ENCODE results near the gene UBE2QL1. TPM values are rescaled to one million over a fixed set of nuclear protein-coding genes. Genes with fewer than 3 reads are reported as not detected.

The UBE2QL1 gene
- total and polyA plus RNA-seq, 8 donors: 0.13 to 2.4 (median 0.63) TPM

DNA sequence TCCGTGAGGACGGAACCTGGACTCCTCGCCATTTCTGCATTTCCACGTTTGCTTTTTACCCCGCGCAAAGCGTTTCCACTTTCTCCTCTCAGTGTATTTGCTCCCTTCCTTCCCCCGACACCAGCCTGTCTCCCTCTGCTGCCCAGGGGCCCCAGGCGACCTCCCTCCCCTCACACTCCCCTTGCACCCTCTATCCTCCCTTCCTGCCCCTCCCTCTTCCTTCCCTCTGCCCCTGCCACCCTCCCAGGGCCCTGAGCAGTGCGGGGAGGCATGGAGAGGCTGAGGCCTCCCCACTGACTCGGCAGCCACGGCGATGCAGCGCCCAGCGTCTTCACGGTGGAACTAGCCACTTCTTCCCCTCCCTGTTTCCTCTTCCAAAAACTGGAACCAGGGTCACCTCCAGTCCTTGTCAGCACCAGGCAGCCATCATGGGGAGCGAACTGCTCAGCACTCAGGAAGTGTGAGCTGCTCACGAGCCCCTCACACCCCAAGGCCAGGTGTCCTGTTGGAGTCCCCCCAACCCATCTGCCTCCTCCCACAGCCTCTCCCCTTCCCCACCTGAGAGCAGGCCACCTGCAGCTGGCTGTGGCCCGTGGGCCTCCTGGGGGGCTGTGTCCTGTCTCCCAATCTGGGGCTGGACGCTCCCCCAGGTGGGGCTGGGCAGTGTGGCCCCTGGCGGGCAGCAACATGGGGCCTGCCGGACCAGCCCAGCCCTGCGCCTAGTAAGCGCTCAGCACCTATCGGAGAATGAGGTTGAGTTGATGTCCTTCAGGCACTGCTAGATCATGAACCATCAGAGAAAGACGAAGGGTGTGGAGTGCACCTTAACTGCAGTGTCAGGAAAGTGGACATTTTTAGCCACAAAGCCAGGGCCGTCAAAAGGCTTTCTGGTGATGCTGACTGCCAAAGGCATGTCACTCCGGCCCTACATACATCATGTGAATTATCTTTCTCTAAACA is 17.5 kb downstream of the UBE2QL1 start:
- Histone ChIP-seq H3K27me3 (no peaks in the 10 kb centered on the region), H3K27ac (no peak overlapping the region), H3K36me3 (no peaks in the 10 kb centered on the region), H3K4me3 (no peak overlapping the region), H3K4me1 (no peaks in the 10 kb centered on the region), H3K9me3 (no peaks in the 10 kb centered on the region)
- TF ChIP-seq, protein P1, sequence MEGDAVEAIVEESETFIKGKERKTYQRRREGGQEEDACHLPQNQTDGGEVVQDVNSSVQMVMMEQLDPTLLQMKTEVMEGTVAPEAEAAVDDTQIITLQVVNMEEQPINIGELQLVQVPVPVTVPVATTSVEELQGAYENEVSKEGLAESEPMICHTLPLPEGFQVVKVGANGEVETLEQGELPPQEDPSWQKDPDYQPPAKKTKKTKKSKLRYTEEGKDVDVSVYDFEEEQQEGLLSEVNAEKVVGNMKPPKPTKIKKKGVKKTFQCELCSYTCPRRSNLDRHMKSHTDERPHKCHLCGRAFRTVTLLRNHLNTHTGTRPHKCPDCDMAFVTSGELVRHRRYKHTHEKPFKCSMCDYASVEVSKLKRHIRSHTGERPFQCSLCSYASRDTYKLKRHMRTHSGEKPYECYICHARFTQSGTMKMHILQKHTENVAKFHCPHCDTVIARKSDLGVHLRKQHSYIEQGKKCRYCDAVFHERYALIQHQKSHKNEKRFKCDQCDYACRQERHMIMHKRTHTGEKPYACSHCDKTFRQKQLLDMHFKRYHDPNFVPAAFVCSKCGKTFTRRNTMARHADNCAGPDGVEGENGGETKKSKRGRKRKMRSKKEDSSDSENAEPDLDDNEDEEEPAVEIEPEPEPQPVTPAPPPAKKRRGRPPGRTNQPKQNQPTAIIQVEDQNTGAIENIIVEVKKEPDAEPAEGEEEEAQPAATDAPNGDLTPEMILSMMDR (IDR thresholded peaks at IDR 0.05): no peak
- DNase-seq (peak in 1 of 6 donors; percentile 61), ATAC-seq (no peak), FAIRE-seq (no peak)
- WGBS, 2 donors: 78 to 85% methylated on average over 28 of the region's 28 CpGs
- intact Hi-C loops (cut with DNase I): no loop called here

DNA sequence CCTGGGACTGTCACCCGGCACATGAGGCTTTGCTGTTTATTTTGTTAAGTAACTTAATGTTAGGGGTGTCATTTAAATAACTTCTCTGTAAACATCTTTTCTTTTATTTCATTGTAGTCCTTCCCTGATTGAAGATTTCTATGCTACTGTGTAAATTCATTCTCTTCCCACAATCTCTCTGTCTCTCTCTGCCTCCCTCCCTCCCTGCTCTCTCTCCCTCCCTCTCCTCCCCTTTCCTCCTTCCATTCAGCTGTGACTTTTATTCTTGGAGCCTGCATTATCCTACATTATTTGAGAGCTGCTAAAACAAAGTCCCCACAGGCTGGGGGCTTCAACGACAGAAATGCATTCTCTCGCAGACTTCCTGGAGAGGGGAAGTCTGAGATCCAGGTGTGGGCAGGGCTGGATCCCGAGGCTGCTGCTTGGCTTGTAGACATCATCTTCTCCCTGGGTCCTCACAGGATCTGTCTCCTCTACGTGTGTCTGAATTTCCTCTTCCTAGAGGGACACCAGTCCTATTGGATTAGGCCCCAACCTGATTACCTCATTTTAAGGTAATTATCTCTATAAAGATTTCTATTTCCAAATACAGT is 18.4 kb downstream of the UBE2QL1 start:
- H3K27me3 ChIP-seq: no peaks in the 10 kb centered on the region
- no peaks in the 10 kb centered on the region for H3K9me3 ChIP-seq
- no peak for ATAC-seq
- no peaks in the 10 kb centered on the region for H3K4me1 ChIP-seq
- no peak overlapping the region for H3K27ac ChIP-seq
- no peaks in the 10 kb centered on the region for H3K36me3 ChIP-seq
- FAIRE-seq: no peak
- no peak overlapping the region for H3K4me3 ChIP-seq
- intact Hi-C loops (cut with DNase I): no loop called here
- WGBS, 2 donors: 63 to 66% methylated on average over 5 of the region's 5 CpGs
- no peak for DNase-seq
- TF ChIP-seq, protein P1 (IDR thresholded peaks at IDR 0.05): no peak

DNA sequence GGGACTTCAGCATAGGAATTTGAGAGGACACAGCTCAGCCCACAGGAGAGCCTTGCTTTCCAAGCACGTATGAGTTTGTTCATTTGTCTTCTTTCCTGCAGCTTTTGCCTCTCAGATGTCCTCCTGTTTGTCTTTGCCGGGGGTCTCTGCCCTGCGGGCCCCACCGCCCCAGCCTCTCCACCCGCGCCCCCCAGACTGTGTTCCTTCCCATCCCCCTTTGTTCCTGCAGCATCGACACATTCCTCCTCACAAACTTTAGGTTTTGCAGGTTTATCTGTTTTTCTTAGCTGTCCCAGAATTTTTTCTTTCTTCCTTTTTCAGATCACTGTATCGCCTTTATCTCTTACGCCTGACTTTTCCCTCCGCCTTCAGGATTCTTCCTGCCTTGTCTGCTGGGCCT is 18.9 kb downstream of the UBE2QL1 start:
- no peak for FAIRE-seq
- DNase-seq: no peak
- Histone ChIP-seq H3K27me3 (no peaks in the 10 kb centered on the region), H3K36me3 (no peaks in the 10 kb centered on the region), H3K4me1 (no peaks in the 10 kb centered on the region), H3K4me3 (no peak overlapping the region), H3K27ac (no peak overlapping the region), H3K9me3 (no peaks in the 10 kb centered on the region)
- 72 to 74% methylated on average over 10 of the region's 10 CpGs for WGBS, 2 donors
- no peak for ATAC-seq
- intact Hi-C loops (cut with DNase I): no loop called here
- TF ChIP-seq, protein P1 (IDR thresholded peaks at IDR 0.05): no peak

DNA sequence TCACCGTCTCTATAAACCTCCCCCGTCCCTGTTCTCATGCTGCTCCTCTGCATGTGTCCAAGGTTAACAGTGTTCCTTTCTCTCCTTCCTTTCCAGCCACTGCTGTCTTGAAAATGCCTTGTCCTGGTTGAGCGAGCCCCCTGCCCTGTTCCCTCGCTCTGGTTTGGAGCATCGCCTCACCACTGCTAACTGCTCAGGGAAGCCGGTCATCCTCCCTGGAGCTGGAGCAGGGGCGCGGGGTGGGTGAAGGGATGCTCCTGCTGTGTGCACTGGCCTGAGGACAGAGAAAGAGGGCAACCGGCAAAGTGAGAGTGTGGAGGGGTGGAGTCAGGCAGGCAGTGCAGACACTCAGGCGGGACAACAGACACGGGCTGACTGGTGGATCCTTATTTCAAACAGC is 19.4 kb downstream of the UBE2QL1 start:
- 48 to 53% methylated on average over 11 of the region's 11 CpGs for WGBS, 2 donors
- H3K27me3 ChIP-seq: no peaks in the 10 kb centered on the region
- peaks cover 0 to under 1% (median 0%) of the 10 kb centered on the region in 3 donors for H3K4me1 ChIP-seq
- intact Hi-C loops (cut with DNase I): no loop called here
- no peak overlapping the region for H3K27ac ChIP-seq
- H3K9me3 ChIP-seq: no peaks in the 10 kb centered on the region
- TF ChIP-seq, protein P1 (IDR thresholded peaks at IDR 0.05): no peak
- ATAC-seq (no peak), FAIRE-seq (no peak), DNase-seq (no peak)
- H3K36me3 ChIP-seq: no peaks in the 10 kb centered on the region
- H3K4me3 ChIP-seq: no peak overlapping the region

DNA sequence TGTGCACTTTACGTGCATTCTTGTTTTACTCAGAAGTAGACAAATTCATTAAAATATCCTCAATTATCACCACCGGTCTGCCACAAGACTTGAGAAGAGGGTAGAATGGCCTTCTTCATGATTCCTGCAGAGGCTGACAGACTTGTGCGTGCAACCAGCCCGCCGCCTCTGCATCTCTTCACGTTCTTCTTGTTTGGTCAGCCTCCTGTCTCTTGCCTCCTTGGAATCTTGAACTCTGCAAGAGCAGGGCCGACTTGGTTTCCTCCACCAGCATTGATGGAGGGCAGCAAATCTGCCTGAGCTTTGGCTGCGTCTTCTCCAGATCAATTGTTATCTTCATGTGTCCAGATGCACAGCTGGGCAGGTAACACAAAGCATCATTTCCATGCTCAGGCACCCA is 20.2 kb downstream of the UBE2QL1 start:
- ATAC-seq (no peak), FAIRE-seq (no peak), DNase-seq (no peak)
- Histone ChIP-seq H3K9me3 (no peaks in the 10 kb centered on the region), H3K36me3 (no peaks in the 10 kb centered on the region), H3K27ac (no peak overlapping the region), H3K4me1 (peaks cover 0 to 8% (median 0%) of the 10 kb centered on the region in 3 donors), H3K27me3 (no peaks in the 10 kb centered on the region), H3K4me3 (no peak overlapping the region)
- intact Hi-C loops (cut with DNase I): no loop called here
- 85 to 89% methylated on average over 8 of the region's 8 CpGs for WGBS, 2 donors
- TF ChIP-seq, protein P1 (IDR thresholded peaks at IDR 0.05): no peak

Data from pancreas (tissue), 10 donors.